K562 (cell line): ENCODE results near the gene RAD51D. TPM values are rescaled to one million over a fixed set of nuclear protein-coding genes. Genes with fewer than 3 reads are reported as not detected.

Source experiments
- ATAC-seq: fragments of 200-7000 bp; cut with Tn5 transposase; 3 replicates; pipeline ENCODE4 v1.9.1; 2020; ENCODE audit warnings: moderate library complexity
- BruUV-seq: library from RNA; stranded (reverse); fragments of 400-500 nt; replicated peaks from 2 replicates; lab custom pipeline; 2021; lab: Mats Ljungman, UMichigan
- CTCF ChIA-PET: fragments of 300-600 bp; formaldehyde crosslinking; extraction: SDS; loops from one replicate; lab custom pipeline; 2021; ENCODE audit warnings: low intra/inter-chr PET ratio; lab: Yijun Ruan, JAX
- POLR2A ChIA-PET: fragments of 300-600, 350-650 bp; sonication (Branson Sonifier 250); formaldehyde crosslinking; extraction: SDS; loops from one replicate; lab custom pipeline; 2021; ENCODE audit warnings: antibody characterized with exemption, inconsistent platforms; lab: Yijun Ruan, JAX
- DNase-seq, 4 experiments: peaks; one replicate each; pipeline versions ENCODE4 v3.0.0 to v3.0.0-alpha.2; 2011 to 2018; ENCODE audit warnings: low spot score in 3 of 4, mixed read lengths in 3 of 4; ENCODE audit errors: extremely low read depth in 1 of 4
- FAIRE-seq: peaks from 2 replicates; lab custom pipeline; 2011; peaks lifted over from hg19 to GRCh38; lab: Jason Lieb, UNC
- H2AFZ ChIP-seq: 2 replicates; pipeline ENCODE4 v1.6.0; 2011; ENCODE audit warnings: low read depth, low read length, control low read depth, inconsistent platforms
- H3K27ac ChIP-seq: fragments of 200-600 bp; 3 replicates; pipeline ENCODE4 v1.8.0; 2011; ENCODE audit warnings: low read depth, mild to moderate bottlenecking, control low read depth, inconsistent platforms, low read length, moderate library complexity, mixed read lengths; ENCODE audit errors: extremely low read depth
- H3K27me3 ChIP-seq, 2 experiments: fragments of 300-600 bp in 1 of 2; 2 replicates in 1 of 2; 3 replicates in 1 of 2; pipeline versions ENCODE4 v1.6.0 to v1.8.0; 2011; ENCODE audit warnings: inconsistent platforms in 2 of 2, low read length in 2 of 2, mild to moderate bottlenecking in 1 of 2, mixed read lengths in 1 of 2, moderate library complexity in 1 of 2; ENCODE audit not compliant: control insufficient read depth in 2 of 2, insufficient read depth in 2 of 2
- H3K36me3 ChIP-seq: fragments of 300-600 bp; 3 replicates; pipeline ENCODE4 v1.8.0; 2011; ENCODE audit warnings: mild to moderate bottlenecking, low read length, inconsistent platforms; ENCODE audit not compliant: control insufficient read depth, insufficient read depth
- H3K4me1 ChIP-seq, 2 experiments: fragments of 200-600 bp in 1 of 2; replicated peaks in 1 of 2; 2 replicates in 1 of 2; 3 replicates in 1 of 2; pipeline versions ENCODE4 v1.5.1 to v1.8.0; 2011; ENCODE audit warnings: inconsistent platforms in 2 of 2, low read length in 2 of 2, mild to moderate bottlenecking in 1 of 2, mixed read lengths in 1 of 2, moderate library complexity in 1 of 2; ENCODE audit not compliant: control insufficient read depth in 2 of 2, insufficient read depth in 2 of 2
- H3K4me2 ChIP-seq: 2 replicates; pipeline ENCODE4 v1.6.1; 2011; ENCODE audit warnings: low read length, control low read depth, inconsistent platforms, mixed read lengths; ENCODE audit not compliant: insufficient read depth
- H3K4me3 ChIP-seq: fragments of 200-600 bp; sonication (generic), shearing (Covaris generic); 2 replicates; pipeline ENCODE4 v1.5.1; 2016; ENCODE audit warnings: control low read depth, inconsistent platforms
- H3K79me2 ChIP-seq: fragments of 200-600 bp; 3 replicates; pipeline ENCODE4 v1.8.0; 2011; ENCODE audit warnings: low read length, inconsistent platforms; ENCODE audit not compliant: control insufficient read depth, insufficient read depth
- H3K9ac ChIP-seq, 2 experiments: 2 replicates each; pipeline versions ENCODE4 v1.6.0 to v1.6.1; 2011; ENCODE audit warnings: low read depth in 2 of 2, low read length in 2 of 2, control low read depth in 1 of 2, inconsistent platforms in 1 of 2, mild to moderate bottlenecking in 1 of 2, mixed read lengths in 1 of 2; ENCODE audit not compliant: insufficient read depth in 1 of 2
- H3K9me1 ChIP-seq: one replicate; pipeline ENCODE4 v1.6.0; 2011; ENCODE audit warnings: inconsistent platforms, mild to moderate bottlenecking, low read length, moderate library complexity; ENCODE audit not compliant: control insufficient read depth, insufficient read depth
- H3K9me3 ChIP-seq: replicated peaks from 2 replicates; pipeline ENCODE4 v1.5.1; 2011; ENCODE audit warnings: low read depth, low read length, inconsistent platforms; ENCODE audit not compliant: control insufficient read depth, insufficient read depth
- H4K20me1 ChIP-seq: replicated peaks from 2 replicates; pipeline ENCODE4 v1.6.1; 2011; ENCODE audit warnings: low read length, inconsistent platforms, mixed read lengths; ENCODE audit not compliant: control insufficient read depth, insufficient read depth
- ATF3 ChIP-seq, 2 experiments: fragments of 450-650 bp in 1 of 2; sonication (generic) in 1 of 2; formaldehyde crosslinking in 1 of 2; IDR thresholded peaks in 1 of 2; conservative IDR thresholded peaks in 1 of 2; 2 replicates each; pipeline versions ENCODE4 v1.6.1 to v1.8.1; 2016 to 2023; ENCODE audit warnings: mild to moderate bottlenecking in 2 of 2, moderate library complexity in 2 of 2, inconsistent platforms in 1 of 2, missing genetic modification reagents in 1 of 2
- C11orf30 ChIP-seq: fragments of 450-650 bp; IDR thresholded peaks from 2 replicates; pipeline ENCODE4 v1.6.1; 2016; ENCODE audit warnings: low read depth, mild to moderate bottlenecking
- CBX3 ChIP-seq, 2 experiments: IDR thresholded peaks; 1 replicate in 1 of 2; 2 replicates in 1 of 2; pipeline ENCODE4 v1.6.1; 2012; ENCODE audit warnings: inconsistent platforms in 2 of 2, low read length in 2 of 2, borderline replicate concordance in 1 of 2, control low read depth in 1 of 2
- CTCF ChIP-seq, 3 experiments: IDR thresholded peaks in 2 of 3; conservative IDR thresholded peaks in 1 of 3; 2 replicates each; pipeline ENCODE4 v1.5.1; 2011 to 2012; ENCODE audit warnings: low read length in 3 of 3, mild to moderate bottlenecking in 3 of 3, control low read depth in 2 of 3, improper control_type of control experiment in 1 of 3, inconsistent platforms in 1 of 3, low read depth in 1 of 3, mixed read lengths in 1 of 3, moderate library complexity in 1 of 3; ENCODE audit not compliant: insufficient read depth in 2 of 3
- DPF2 ChIP-seq: fragments of 450-650 bp; IDR thresholded peaks from 2 replicates; pipeline ENCODE4 v1.6.1; 2016
- ELF2 ChIP-seq: fragments of 250-450 bp; sonication (Bioruptor Pico); IDR thresholded peaks from 2 replicates; pipeline ENCODE4 v1.5.0; 2021; ENCODE audit warnings: mild to moderate bottlenecking
- ETV1 ChIP-seq: fragments of 450-650 bp; conservative IDR thresholded peaks from 2 replicates; pipeline ENCODE4 v1.6.1; 2016; ENCODE audit warnings: missing genetic modification characterization, control low read depth, low read depth, missing compliant biosample characterization
- HDAC6 ChIP-seq: IDR thresholded peaks from 2 replicates; pipeline ENCODE4 v1.6.1; 2012; ENCODE audit warnings: low read depth, mild to moderate bottlenecking, control low read depth, inconsistent platforms, low read length, moderate library complexity
- HNRNPL ChIP-seq: fragments of 200-400 bp; formaldehyde crosslinking; IDR thresholded peaks from 2 replicates; pipeline ENCODE4 v1.6.1; 2017; ENCODE audit warnings: low read depth, mild to moderate bottlenecking, low read length
- MAFG ChIP-seq: fragments of 450-650 bp; conservative IDR thresholded peaks from 2 replicates; pipeline ENCODE4 v1.6.1; 2016; ENCODE audit warnings: missing genetic modification characterization, missing compliant biosample characterization
- NFE2 ChIP-seq: IDR thresholded peaks from 2 replicates; pipeline ENCODE4 v1.6.1; 2014; ENCODE audit warnings: antibody characterized with exemption, low read depth
- NFRKB ChIP-seq: fragments of 450-650 bp; IDR thresholded peaks from 2 replicates; pipeline ENCODE4 v1.6.1; 2016; ENCODE audit warnings: low read depth
- SMARCE1 ChIP-seq: fragments of 450-650 bp; IDR thresholded peaks from 2 replicates; pipeline ENCODE4 v1.7.1; 2016; ENCODE audit warnings: mild to moderate bottlenecking
- SUPT5H ChIP-seq: fragments of 450-650 bp; IDR thresholded peaks from 2 replicates; pipeline ENCODE4 v1.6.1; 2016
- TBP ChIP-seq: optimal IDR thresholded peaks from 2 replicates; pipeline ENCODE3; 2011; ENCODE audit warnings: low read depth, low read length, improper control_type of control experiment
- THAP7 ChIP-seq: fragments of 250-450 bp; sonication (Bioruptor Pico); IDR thresholded peaks from 2 replicates; pipeline ENCODE4 v1.5.0; 2021
- ZNF165 ChIP-seq: fragments of 250-450 bp; sonication (Bioruptor Pico); IDR thresholded peaks from 2 replicates; pipeline ENCODE4 v1.4.0; 2020; ENCODE audit warnings: borderline replicate concordance
- ZNF316 ChIP-seq: fragments of 450-650 bp; IDR thresholded peaks from 2 replicates; pipeline ENCODE4 v1.6.1; 2016
- whole genome bisulfite sequencing: fragments of 100-300 bp; shearing (Covaris generic); methylation state at CpG from one replicate; pipeline ENCODE4 v1.1.6; 2016; ENCODE audit warnings: low coverage, mixed read lengths; ENCODE audit not compliant: insufficient coverage; ENCODE audit errors: missing lambda C conversion rate; 5-methylcytosine and 5-hydroxymethylcytosine counted together
- in situ Hi-C: fragments of 300-500 bp; cut with MboI; formaldehyde crosslinking; loops from 4 replicates; pipeline ENCODE4 v1.15.0; 2018; ENCODE audit warnings: inconsistent platforms, mixed read lengths
- intact Hi-C: fragments of 100-400 bp; cut with micrococcal nuclease; formaldehyde crosslinking; loops from 2 replicates; pipeline ENCODE4 v1.14.2; 2022
- polyA plus RNA-seq, 8 experiments: library from polyadenylated mRNA; depleted of rRNA in 4 of 8; stranded (reverse) in 5 of 8; unstranded in 3 of 8; fragments of >200 nt; fragmentation: Nextera tagmentation in 2 of 8; fragmentation: Illumina TruSeq in 1 of 8; extraction: Ambion mirVana in 2 of 8; extraction: Trizol in 1 of 8; gene quantifications; 2 replicates each; pipeline versions ENCODE4 v1.2.1 to v1.2.3, GENCODE V29; 2011 to 2014; ENCODE audit warnings: inconsistent platforms in 1 of 8, missing spikeins in 1 of 8
- total RNA-seq, 7 experiments: library from RNA; depleted of rRNA in 6 of 7; stranded (reverse); fragments of >200 nt in 6 of 7; fragmentation: Illumina TruSeq in 2 of 7; extraction: Trizol in 2 of 7; gene quantifications; 2 replicates each; pipeline versions ENCODE4 v1.2.1 to v1.2.3, GENCODE V29; 2011 to 2021; ENCODE audit warnings: low replicate concordance in 1 of 7

Gene RAD51D
- total and polyA plus RNA-seq, 9 of the 15 experiments (the other 6 are each of a cell fraction or from before 2014, with no cell fraction given) = 2.2 to 16.9 (median 8.7) TPM

GRCh38 chr17:35089586-35090296 is 29.9 kb downstream of the RAD51D start:
- H4K20me1 ChIP-seq = no peaks in the 10 kb centered on the region
- peak overlapping the region; percentile 78 for H3K27ac ChIP-seq
- H3K9ac ChIP-seq = peak overlapping the region; percentile 72 to 90
- peaks cover 38% of the 10 kb centered on the region for H3K79me2 ChIP-seq
- BruUV-seq = no TSS peak
- 41% methylated on average over 22 of the region's 22 CpGs for WGBS
- FAIRE-seq = peak; percentile 78
- no peaks in the 10 kb centered on the region for H3K36me3 ChIP-seq
- ATAC-seq = peak; percentile 38
- no peaks in the 10 kb centered on the region for H3K9me3 ChIP-seq
- peak overlapping the region; percentile 77 for H3K4me2 ChIP-seq
- ChIA-PET POLR2A (interaction anchor here (0.6 to 1.5 kb wide), 6 partner anchors 15 to 140 kb away, joined by 3 to 4 read pairs (median 3); partner anchors contain the start of genes CCT6B, RAD51D and ZNF830), CTCF (interaction anchor here (0.6 to 1.0 kb wide), 3 partner anchors 30 to 659 kb away, joined by 3 to 6 read pairs (median 5); partner anchors contain the start of gene RAD51D)
- H3K27me3 ChIP-seq = no peaks in the 10 kb centered on the region
- H2AFZ ChIP-seq = peak overlapping the region; percentile 94
- DNase-seq = peak; percentile 37 to 60 (median 42)
- in situ Hi-C loops (loop anchor here (5.0 kb wide), 1 partner anchor 92 kb away; no protein-coding TSS in a partner anchor), intact Hi-C loops (loop anchor here (2.0 to 5.0 kb wide), 3 partner anchors 25 to 107 kb away; partner anchors contain the start of gene LIG3)
- no peaks in the 10 kb centered on the region for H3K9me1 ChIP-seq
- peak overlapping the region; percentile 17; the same call in 1 of the 2 replicates for H3K4me3 ChIP-seq
- peaks cover 19 to 22% of the 10 kb centered on the region in 2 experiments for H3K4me1 ChIP-seq
- TF ChIP-seq HNRNPL (no peak), ELF2 (CRISPR knock-in tag) (0 out of 2 replicates have a peak, but pooled peaks have one; percentile 49), NFRKB (no peak), ZNF316 (peak; percentile 77), TBP (peak; percentile 43), NFE2 (peak; percentile 90), ATF3 (IDR thresholded peaks at IDR 0.05) (peak; percentile 16; the same call in 1 of the 2 replicates), ATF3 (CRISPR knock-in tag; conservative IDR thresholded peaks at IDR 0.05) (no peak), CBX3 (IDR thresholded peaks at IDR 0.05; ENCODE audit: borderline replicate concordance in 1 of 2, low read length in 2 of 2) (0 out of 3 replicates have a peak, but pooled peaks of 1 of the 2 experiments have one; percentile 13), DPF2 (peak; percentile 16), HDAC6 (no peak), SMARCE1 (peak; percentile 45; the same call in 1 of the 2 replicates), MAFG (tag) (peak; percentile 64), ZNF165 (CRISPR knock-in tag) (0 out of 2 replicates have a peak, but pooled peaks have one; percentile 41), ETV1 (tag) (peak; percentile 45; the same call in 1 of the 2 replicates), CTCF (IDR thresholded peaks at IDR 0.05 in 2 of 3, conservative IDR thresholded peaks at IDR 0.05 in 1 of 3; ENCODE audit: insufficient read depth in 2 of 3, low read depth in 1 of 3, low read length in 3 of 3) (peak in 1 of 3 experiments; percentile 35; a peak in 1 of 6 replicates), THAP7 (CRISPR knock-in tag) (0 out of 2 replicates have a peak, but pooled peaks have one; percentile 37), C11orf30 (peak; percentile 79), SUPT5H (peak; percentile 43)
